ACC112 (cell line): ENCODE results near the gene PTPRN2.

Experiments
- H2AFZ ChIP-seq: fragments of 200-600 bp; sonication (generic); one replicate; pipeline ENCODE4 v1.6.0; 2017; ENCODE audit warnings: antibody characterized with exemption, low read length; ENCODE audit not compliant: unreplicated experiment
- H3K27ac ChIP-seq: fragments of 200-600 bp; sonication (generic); 2 replicates; pipeline ENCODE4 v1.5.1; 2014; ENCODE audit warnings: low read depth, mild to moderate bottlenecking, antibody characterized with exemption, low read length, moderate library complexity
- H3K27me3 ChIP-seq: fragments of 200-600 bp; sonication (generic); 2 replicates; pipeline ENCODE4 v1.6.1; 2014; ENCODE audit warnings: mild to moderate bottlenecking, antibody characterized with exemption, low read length, moderate library complexity, mixed read lengths; ENCODE audit not compliant: insufficient read depth
- H3K36me3 ChIP-seq: fragments of 200-600 bp; sonication (generic); 2 replicates; pipeline ENCODE4 v1.6.1; 2016; ENCODE audit warnings: mild to moderate bottlenecking, antibody characterized with exemption, low read length, moderate library complexity, mixed read lengths; ENCODE audit not compliant: insufficient read depth
- H3K4me1 ChIP-seq: fragments of 200-600 bp; sonication (generic); one replicate; pipeline ENCODE4 v1.6.1; 2016; ENCODE audit warnings: low read length, mixed read lengths; ENCODE audit not compliant: insufficient read depth, unreplicated experiment, control insufficient read depth
- H3K4me3 ChIP-seq: fragments of 200-600 bp; sonication (generic); 2 replicates; pipeline ENCODE4 v1.5.1; 2014; ENCODE audit warnings: mild to moderate bottlenecking, low read depth, low read length
- H3K79me2 ChIP-seq: fragments of 200-600 bp; sonication (generic); one replicate; pipeline ENCODE4 v1.6.0; 2016; ENCODE audit warnings: low read length; ENCODE audit not compliant: control insufficient read depth, unreplicated experiment, insufficient read depth

Gene PTPRN2

DNA sequence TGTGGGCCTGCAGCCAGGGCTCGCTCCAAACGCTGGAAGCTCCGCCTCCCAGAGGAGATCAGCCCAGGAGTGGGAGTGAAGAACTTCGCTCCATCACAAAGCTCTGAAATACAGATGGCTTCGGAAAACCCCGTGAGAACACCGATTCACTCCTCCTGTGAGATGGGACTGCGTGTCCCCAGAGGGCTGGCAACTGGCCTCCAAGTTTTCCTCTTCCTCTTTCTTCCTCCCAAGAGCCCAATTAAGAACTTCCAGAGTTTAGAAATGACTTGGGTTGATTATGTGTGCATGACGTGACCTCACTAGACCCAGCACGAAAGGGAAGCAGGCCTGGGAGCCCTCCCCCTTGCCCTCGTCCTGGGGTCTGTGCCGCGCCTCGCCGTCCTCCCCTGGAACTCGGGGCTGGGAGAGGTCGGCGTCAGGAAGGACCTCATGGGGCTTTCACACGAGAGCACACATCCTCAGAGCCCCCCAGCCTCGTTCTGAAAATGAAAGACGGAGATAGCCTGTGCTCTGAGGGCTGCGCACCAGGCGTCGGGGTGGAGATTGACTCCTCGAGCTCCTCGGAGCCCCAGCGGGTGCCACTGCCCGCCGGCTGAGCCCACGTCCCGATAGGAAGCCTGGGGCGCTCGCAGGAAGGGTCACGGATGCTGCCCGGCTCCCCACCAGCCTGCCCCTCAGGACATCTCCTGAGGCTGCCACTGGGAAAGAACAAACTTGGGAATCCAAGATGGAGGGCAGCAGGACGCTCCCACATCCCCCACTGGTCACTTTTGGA is 37.8 kb downstream of the PTPRN2 start:
- H3K79me2 ChIP-seq: no peaks in the 10 kb centered on the region
- no peaks in the 10 kb centered on the region for H3K36me3 ChIP-seq
- H3K27me3 ChIP-seq: no peaks in the 10 kb centered on the region; the same call in 1 of the 2 replicates
- H3K4me1 ChIP-seq: no peaks in the 10 kb centered on the region
- H2AFZ ChIP-seq: no peak overlapping the region
- H3K27ac ChIP-seq: no peak overlapping the region
- no peak overlapping the region for H3K4me3 ChIP-seq

DNA sequence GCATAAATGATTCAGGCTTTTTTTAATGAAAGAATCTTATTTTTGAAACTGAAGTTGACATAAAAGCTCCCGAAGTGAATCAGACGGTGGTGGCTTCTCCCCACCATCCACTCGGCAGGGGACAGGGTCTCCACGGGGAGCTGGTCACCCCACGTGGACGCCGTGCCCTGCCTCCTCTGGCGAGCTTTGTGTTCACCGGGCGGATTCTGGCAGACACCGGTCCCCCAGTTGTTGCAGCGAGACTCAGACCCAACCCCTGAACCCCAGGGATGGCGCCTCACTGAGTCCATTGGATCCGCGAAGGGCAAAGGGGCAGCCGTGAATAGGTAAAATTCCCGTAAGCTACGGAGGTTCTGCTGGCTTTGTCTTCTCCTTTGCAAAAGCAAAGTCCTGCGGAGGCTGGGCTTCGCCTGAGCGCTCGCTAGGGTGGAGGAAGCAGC is 38.4 kb downstream of the PTPRN2 start:
- Histone ChIP-seq H3K4me1 (no peaks in the 10 kb centered on the region), H3K79me2 (no peaks in the 10 kb centered on the region), H3K27ac (no peak overlapping the region), H2AFZ (no peak overlapping the region), H3K27me3 (no peaks in the 10 kb centered on the region; the same call in 1 of the 2 replicates), H3K36me3 (no peaks in the 10 kb centered on the region), H3K4me3 (no peak overlapping the region)

DNA sequence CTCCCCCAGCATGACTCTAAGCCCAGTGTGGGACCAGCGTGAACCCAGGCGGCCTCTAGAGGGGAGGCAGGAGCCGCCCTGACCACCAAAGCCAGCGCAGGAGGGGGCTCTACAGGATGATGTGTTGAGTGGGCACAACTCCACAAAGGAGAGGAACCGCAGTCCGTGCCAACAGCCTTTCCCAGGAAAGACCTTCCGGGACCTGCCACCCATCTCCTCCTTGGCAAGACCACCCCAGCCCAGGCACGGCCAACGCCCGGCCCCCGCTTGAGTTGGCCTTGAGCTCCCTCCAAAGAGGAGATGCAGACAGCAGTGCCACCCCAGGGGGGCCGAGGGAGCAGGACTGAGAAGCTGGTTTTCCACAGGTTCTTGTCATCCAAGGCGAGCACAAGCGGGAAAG is 38.9 kb downstream of the PTPRN2 start:
- Histone ChIP-seq H3K27me3 (no peaks in the 10 kb centered on the region; the same call in 1 of the 2 replicates), H3K36me3 (no peaks in the 10 kb centered on the region), H2AFZ (no peak overlapping the region), H3K4me3 (no peak overlapping the region), H3K4me1 (no peaks in the 10 kb centered on the region), H3K27ac (no peak overlapping the region), H3K79me2 (no peaks in the 10 kb centered on the region)

DNA sequence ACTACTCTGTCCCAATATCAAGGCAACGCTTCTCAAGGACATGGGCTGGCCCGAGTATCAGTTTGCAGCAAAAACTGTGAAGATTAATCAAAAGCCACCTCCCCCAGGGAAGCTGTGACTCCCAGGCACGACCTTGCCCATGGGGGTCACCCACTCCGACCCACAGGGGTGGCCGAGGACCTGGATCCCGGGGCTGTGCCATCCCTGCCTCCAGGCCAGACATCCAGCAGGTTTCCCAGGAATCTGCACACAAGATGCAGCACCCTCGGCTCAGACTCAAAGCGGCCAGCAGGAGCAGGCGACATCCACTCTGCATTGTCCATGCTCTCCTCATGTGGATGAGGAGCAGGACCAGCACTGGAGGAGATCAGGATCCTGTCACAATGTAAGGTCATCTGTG is 39.8 kb downstream of the PTPRN2 start:
- no peak overlapping the region for H2AFZ ChIP-seq
- H3K27ac ChIP-seq: no peak overlapping the region
- H3K79me2 ChIP-seq: no peaks in the 10 kb centered on the region
- no peak overlapping the region for H3K4me3 ChIP-seq
- no peaks in the 10 kb centered on the region for H3K4me1 ChIP-seq
- no peaks in the 10 kb centered on the region for H3K36me3 ChIP-seq
- no peaks in the 10 kb centered on the region; the same call in 1 of the 2 replicates for H3K27me3 ChIP-seq

DNA sequence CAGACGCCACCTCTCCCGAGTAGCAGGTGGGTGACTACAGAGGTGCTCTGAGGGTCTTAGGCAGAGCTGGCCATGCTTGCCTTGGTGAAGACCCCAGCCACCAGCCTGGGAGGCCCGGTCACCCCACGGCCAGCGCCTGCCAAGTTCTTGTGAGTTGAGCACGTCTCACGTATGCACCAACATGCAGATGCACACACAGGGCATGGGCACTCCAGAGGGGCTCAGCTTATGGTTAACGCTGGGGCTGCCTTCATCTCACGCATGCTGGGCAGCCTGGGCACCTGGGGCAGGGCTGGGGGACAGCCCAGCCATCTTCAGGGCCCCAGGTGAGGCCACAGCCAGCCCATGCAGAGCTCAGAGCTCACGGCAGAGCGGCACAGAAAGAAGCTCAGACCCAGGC is 41.0 kb downstream of the PTPRN2 start:
- Histone ChIP-seq H3K36me3 (no peaks in the 10 kb centered on the region), H2AFZ (no peak overlapping the region), H3K27ac (no peak overlapping the region), H3K27me3 (no peaks in the 10 kb centered on the region; the same call in 1 of the 2 replicates), H3K4me1 (no peaks in the 10 kb centered on the region), H3K4me3 (no peak overlapping the region), H3K79me2 (no peaks in the 10 kb centered on the region)

DNA sequence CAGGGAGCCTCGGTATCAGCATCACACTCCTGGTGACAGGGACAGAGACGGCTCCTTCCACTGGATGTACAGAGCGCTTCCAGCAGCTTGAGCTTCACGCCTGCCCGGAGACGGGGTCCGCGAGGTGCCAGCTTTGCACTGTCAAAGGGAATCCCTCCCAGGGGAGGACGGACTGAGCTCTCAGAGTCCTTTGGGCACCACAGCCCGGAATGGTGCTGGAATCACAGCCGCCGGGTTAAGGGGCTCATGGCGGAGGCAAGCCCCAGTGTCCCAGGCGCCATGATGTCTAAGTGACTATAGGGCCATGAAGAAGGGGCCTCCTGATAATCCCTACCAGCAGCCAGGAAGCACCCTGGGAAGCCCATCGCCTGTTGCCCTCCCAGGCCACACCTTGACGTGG is 41.4 kb downstream of the PTPRN2 start:
- no peaks in the 10 kb centered on the region for H3K4me1 ChIP-seq
- no peak overlapping the region for H2AFZ ChIP-seq
- H3K79me2 ChIP-seq: no peaks in the 10 kb centered on the region
- H3K4me3 ChIP-seq: no peak overlapping the region
- no peaks in the 10 kb centered on the region; the same call in 1 of the 2 replicates for H3K27me3 ChIP-seq
- H3K36me3 ChIP-seq: no peaks in the 10 kb centered on the region
- no peak overlapping the region for H3K27ac ChIP-seq

DNA sequence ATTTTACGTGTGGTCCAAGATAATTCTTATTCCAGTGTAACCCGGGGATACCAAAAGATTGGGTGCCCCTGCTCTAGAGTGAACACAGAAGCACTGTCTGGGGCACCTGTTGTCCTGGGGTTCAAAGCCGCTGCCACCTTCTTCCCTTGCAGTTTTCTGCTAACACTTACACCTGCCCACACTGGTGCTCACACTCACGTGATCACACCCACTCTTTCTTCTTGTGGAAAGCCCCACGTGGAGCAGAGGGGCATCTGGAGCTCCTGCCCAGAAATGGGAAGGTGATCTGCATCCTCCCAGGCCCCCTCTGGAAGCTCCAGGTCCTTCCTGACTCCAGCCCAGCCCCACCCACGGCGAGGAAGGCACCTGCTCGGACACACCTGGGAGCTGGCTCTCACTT is 42.9 kb downstream of the PTPRN2 start:
- no peak overlapping the region for H3K4me3 ChIP-seq
- H3K27me3 ChIP-seq: no peaks in the 10 kb centered on the region; the same call in 1 of the 2 replicates
- no peaks in the 10 kb centered on the region for H3K36me3 ChIP-seq
- no peaks in the 10 kb centered on the region for H3K4me1 ChIP-seq
- no peak overlapping the region for H2AFZ ChIP-seq
- H3K79me2 ChIP-seq: no peaks in the 10 kb centered on the region
- no peak overlapping the region for H3K27ac ChIP-seq

DNA sequence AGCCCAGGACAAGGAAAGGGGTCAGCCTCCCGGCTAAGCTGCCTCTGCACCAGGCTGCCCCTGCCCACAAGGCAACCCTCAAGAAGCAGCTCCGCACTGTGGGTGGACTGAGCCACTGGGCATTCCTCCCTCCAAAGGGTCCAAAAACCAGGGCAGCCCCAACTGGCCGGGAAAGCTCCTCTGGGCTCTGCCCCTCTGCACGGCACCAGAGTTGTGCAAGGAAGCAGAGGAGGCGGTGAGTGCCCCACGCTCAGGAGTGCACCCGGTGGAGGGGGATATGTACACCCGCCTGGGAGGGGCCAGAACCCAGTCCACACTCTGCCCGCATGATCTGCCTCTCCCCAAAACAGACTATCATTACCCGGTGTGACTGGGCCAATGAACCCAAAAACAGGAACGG is 43.8 kb downstream of the PTPRN2 start:
- Histone ChIP-seq H3K27me3 (no peaks in the 10 kb centered on the region), H3K4me3 (no peak overlapping the region)

DNA sequence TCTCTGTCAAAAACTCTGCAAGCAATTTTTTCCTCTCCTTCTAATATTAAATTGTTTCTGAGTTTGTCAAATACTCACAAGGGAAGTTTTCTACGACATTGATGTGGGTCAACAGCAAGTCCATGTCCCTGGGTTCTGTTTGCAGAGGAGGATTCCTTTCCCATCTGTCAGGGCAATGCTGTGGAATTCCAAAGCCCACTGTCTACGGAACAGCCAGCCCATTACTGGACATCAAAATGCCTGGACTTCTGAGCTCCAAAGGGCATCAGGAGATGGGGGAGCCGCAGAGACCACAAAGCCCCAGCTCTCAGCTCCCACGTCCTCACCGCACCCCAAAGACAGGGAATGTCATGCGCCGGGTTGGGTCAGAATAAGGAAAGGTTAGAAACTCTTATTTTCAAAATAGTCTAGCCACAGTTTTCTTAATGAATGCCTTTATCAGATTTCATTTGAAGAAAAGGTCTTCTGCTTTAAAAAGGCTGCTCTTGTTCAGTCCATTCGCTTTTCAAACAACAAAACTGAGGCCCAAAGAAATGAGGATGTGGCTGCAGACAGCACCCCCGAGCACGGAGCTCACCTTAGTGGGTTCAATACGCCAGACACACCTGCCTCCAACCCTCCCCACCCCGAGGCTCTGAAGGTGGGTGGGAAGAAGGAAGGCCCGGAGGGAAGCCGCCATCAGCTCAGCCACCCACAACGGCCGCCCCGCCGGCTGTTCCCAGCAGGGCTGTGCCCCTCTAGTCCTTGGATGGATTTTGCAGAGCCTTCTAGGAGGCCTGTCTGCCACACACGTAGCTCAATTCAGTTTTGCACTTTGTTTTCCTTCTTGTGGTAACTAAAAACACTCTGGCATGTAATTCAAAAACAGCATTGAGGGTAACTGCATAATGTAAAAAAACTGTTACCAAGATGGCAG is 44.7 kb downstream of the PTPRN2 start:
- H2AFZ ChIP-seq: no peak overlapping the region
- no peaks in the 10 kb centered on the region for H3K36me3 ChIP-seq
- no peak overlapping the region for H3K4me3 ChIP-seq
- H3K4me1 ChIP-seq: no peaks in the 10 kb centered on the region
- H3K79me2 ChIP-seq: no peaks in the 10 kb centered on the region
- no peaks in the 10 kb centered on the region for H3K27me3 ChIP-seq
- H3K27ac ChIP-seq: no peak overlapping the region

More for the DNA sequence above, 43.8 kb downstream of the PTPRN2 start:
- H3K36me3 ChIP-seq: no peaks in the 10 kb centered on the region
- no peak overlapping the region for H2AFZ ChIP-seq
- no peaks in the 10 kb centered on the region for H3K79me2 ChIP-seq
- no peak overlapping the region for H3K27ac ChIP-seq
- no peaks in the 10 kb centered on the region for H3K4me1 ChIP-seq

DNA sequence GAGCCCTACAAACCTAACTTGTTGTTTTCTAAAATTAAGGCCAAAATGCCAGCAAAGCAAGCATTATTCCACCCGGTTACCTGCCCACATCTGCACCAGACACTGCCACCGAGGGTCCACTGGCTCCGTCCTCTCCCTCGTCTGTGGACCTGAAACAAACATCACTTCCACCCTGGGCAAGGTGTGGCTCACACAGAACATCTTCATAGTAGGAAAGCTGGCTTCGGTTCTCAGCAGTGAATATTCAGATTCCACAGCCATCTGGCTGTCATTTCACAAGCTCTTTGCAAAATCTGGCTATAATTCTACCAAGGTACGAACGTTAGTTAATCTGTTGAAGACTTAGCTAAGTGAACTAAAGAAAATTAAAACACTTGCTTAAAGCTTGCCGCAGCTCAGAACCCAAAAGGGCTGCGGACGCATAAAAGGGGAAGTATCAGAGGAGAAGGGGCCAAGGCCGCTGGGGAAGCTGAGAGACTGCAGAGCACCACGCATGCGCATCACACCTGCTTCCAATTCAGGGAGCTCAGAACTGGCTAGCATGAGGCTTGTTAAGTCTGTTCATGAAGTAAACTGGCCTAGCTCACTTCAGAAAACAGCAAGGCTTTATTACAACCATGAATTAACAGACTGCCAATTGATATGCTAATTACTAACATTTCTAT is 46.1 kb downstream of the PTPRN2 start:
- Histone ChIP-seq H2AFZ (no peak overlapping the region), H3K36me3 (no peaks in the 10 kb centered on the region), H3K4me3 (no peak overlapping the region), H3K27me3 (no peaks in the 10 kb centered on the region), H3K79me2 (no peaks in the 10 kb centered on the region), H3K4me1 (no peaks in the 10 kb centered on the region), H3K27ac (no peak overlapping the region)
